Eye (tissue), 1 donor: ENCODE results near the gene CMTM7.

Source experiments
- DNase-seq: peaks from one replicate; pipeline ENCODE4 v3.0.0-alpha.2; 2015

CMTM7 gene

GRCh38 chr3:32414522-32415202, 23.0 kb downstream of the CMTM7 start:
- DNase-seq = no peak

DNA sequence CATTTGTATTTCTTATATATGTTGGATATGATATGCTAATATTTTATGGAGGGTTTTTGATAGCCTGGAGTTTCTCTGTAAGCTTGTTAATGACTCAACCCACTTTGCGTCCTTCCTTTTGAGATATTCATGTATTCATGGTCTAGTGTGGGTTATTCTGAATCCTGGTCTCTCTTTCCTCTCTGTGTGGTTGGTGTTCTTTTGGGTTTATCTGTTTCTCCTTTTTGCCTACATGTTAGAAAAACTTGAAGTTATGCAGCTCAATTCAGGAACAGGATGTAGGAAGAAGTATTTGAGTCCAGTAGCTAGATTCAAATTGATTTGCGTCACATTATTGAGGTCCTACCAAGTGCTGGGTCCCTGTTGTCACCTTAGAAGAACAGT, 28.1 kb downstream of the CMTM7 start:
- no peak for DNase-seq

DNA sequence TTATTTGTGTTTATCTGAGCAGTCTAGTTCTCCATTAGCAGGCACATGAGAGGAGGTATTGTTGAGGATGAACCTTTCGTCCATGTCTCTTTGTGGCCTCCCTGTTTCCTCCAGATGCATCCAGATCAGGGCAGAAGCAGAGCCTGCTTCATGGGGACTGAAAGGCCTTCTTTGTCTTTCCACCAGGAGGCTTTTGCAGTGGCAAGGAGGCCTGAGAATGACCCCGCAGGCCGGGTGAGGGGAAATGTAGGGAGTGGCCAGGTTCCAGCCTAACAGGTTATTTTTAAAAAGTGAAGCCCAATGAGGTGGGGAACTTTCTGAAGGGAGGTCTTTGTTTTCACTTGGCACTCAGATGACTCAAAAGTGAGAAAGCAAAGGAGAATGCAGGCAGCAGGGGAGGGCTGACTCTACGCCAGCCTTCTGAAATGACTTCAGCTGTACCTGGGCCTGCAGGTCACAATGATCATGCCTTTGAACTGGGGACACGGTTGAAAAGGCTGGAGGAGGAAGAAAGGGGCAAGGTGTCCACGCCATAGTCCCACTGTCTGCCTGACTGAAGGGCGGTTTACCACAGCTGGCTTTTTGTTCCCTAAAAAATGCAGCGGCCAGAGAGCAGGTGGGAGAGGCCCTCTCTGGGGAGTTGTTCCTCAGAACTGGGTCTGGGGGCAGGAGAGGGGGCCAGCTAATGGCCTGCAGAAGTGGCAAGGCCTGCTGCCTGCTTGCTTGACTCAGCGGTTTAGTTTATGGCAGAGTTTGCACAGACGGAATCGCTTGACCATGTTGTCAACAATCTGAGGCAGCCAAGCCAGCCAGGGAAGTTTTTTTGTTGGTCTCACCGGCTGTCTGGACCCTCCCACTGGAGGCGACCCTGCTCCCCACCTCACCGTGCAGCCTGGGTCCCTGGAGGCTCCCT, 28.7 kb downstream of the CMTM7 start:
- peak; percentile 63 for DNase-seq

GRCh38 chr3:32421185-32421584, 29.5 kb downstream of the CMTM7 start:
- DNase-seq = no peak

DNA sequence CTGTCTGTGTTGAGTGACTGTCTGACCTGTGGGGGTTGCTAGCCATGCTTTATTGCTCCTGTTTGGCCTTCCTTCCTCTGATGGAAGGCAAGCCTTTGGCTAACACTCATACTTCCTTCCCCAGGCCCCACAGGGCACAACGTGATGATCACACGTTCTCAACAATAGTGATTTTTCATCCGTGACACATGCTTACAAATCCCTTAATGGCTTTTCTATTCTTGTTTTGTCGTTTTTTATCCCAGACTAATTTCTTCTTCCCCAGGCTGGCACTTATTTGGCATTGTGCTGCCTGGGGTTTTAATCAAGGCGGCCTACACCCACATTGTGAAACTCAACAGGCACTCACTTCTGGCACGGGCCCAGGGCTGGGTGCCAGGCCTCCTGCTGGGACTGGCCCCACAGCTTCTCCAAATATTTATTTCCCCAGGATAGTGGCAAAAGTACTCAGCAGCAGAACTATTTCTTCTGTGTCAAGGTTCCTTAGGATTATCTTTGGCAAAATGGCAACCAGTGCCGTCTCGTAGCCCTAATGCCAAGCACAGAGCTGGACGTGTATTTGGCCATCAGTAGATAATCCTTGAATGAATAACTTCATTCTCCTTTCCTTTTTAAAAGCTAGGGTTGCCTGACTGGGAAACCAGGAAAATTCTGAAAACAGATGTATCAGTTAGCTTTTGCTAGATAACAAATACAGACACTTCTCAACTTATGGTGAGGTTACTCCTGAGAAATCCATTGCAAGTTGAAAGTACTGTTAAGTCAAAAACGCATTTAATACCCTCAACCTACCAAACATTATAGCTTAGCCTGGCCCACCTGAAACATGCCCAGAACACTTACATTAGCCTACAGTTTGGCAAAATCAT, 30.6 kb downstream of the CMTM7 start:
- no peak for DNase-seq

- DNase-seq = no peak
These were observed 31.3 kb downstream of the CMTM7 start for GRCh38 chr3:32422943-32423342.

DNA sequence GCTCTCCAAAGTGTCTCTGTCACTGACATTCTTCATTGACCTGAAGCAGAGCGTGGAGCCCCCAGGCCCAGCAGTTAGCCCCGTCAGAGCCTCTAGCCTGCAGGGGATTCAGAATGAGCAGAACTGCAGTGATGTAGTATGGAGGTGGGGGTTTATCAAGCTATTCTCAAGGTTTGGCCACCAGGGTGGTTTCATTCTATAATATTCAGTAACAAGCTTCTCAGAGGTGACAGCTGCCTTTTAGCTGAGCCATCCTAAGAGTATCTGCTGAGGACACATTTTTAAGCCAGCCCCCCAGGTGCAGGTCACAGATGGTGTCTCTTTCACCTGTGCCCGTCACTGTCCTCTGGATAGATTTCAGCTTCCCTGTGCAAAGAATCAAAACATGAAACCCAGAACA, 31.9 kb downstream of the CMTM7 start:
- DNase-seq = no peak

GRCh38 chr3:32423956-32424557, 32.4 kb downstream of the CMTM7 start:
- no peak for DNase-seq

DNA sequence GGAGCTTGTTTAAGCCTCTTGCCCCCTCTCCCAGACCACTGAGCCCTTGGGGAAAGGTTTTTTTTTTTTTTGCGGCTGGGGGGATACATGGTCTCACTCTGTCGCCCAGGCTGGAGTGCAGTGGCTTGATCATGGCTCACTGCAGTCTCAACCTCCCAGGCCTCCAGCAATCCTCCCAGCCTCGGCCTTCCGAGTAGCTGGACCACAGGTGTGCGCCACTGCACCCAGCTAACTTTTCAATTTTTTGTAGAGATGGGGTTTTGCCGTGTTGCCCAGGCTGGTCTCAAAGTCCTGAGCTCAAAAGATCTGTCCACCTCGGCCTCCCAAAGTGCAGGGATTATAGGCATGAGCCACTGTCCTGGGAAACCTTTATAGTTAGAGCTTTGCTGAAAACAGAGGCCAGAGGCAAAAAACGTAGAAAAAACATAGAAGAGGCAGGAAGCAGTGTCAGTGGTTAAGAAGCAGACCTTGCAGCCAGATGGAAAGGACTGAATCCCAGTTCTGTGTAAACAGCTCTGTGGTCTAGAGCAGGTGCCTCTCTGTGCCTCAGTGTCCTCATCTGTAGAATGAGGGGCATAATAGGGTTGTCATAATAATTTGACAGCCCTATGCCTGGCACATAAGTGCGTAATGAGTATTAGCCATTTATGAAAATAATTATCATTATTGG, 33.1 kb downstream of the CMTM7 start:
- no peak for DNase-seq

DNA sequence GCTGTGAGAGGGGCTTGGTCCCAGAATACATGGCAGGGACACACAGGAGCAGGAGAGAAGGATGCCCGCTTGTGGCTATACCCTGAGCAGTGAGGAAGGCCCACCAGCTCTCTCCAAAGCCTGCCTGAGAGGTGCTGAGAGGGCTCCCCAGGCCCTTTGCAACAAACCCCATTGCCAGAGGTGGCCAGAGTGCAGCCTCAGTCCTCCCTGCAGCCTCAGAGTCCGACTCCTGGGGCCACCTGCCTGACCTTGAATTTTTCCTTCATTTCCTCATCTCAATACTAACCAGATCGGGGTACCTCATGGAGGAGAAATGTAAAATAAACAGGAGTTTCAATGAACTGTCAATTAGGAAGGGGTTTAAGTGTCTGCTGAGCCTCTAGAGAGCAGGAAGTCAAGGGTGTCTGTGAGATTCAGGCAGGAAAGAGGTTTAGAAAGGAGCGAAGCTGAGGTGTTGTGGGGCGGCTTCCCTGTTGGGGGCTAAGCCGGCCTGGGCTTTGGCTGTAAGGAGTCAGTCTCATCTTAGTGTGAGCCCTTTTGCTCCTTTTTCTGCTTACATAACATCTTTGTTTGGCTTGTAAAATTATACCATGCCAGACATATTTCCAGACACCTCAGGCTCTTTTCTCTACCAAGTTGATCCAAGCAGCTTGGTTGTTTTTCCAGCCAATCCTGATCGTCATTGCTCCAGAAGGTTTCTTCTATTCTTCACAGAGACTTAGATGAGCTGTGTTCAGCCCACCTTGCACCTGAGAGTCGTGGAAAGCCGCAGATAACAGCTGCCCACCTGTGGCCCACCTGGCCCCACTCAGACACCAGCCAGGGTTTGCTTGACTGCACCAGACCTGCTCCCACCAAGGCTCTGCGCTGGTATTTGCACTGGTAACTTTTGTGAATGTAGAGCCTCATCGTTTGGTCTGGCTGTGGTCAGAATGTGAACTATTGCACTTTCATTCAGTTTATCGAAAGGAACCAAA, 36.7 kb downstream of the CMTM7 start:
- DNase-seq = no peak

DNA sequence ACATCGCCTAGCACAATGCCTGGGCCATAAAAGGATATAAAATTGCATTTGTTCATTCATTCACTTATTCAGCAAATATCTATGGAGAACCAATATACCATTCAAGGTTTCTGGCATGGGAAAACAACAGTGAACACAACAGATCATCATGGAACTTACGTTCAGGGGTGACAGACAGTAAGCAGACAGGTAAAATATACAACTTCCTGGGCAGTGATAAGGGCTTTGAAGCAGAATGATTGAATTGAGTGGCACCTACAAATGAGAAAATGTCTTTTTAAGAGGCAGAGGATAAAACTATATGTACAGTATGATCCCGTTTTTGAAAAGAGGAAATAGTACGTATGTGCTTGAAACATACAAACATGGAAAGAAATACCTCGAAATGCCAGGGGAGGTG, 39.2 kb downstream of the CMTM7 start:
- no peak for DNase-seq

- DNase-seq = no peak
These were observed 39.8 kb downstream of the CMTM7 start for GRCh38 chr3:32431481-32431880.

DNA sequence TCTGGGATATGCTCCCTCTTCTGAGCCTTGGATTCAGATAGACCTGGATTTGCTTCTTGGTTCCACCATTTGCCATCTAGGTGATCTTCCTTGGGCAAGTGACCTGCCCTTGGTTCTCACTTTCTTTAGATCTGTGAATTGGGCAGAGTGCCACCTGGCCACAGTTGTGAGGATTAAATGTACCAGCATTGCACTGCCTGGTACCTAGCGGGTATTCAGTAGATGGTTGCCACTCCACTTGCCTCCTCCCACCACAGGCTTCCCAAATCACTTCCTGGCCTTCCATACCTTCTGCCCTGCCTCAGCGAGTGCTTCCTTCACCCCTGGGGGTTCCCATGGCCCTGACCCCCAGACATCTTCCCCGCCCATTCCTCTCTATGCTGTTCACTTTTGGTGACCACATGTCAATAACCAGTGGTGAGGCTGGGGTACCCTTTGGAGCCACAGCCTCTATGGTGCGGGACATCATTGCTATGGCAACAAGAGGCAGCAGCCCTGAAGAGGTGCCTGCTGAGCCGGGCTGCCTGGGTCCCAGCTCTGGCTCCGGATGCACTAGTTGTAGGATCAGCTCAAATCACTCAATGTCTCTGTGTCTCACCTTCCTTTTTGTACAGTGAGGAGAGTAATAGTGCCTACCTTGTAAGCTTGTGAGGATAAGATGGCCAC, 40.5 kb downstream of the CMTM7 start:
- no peak for DNase-seq

DNA sequence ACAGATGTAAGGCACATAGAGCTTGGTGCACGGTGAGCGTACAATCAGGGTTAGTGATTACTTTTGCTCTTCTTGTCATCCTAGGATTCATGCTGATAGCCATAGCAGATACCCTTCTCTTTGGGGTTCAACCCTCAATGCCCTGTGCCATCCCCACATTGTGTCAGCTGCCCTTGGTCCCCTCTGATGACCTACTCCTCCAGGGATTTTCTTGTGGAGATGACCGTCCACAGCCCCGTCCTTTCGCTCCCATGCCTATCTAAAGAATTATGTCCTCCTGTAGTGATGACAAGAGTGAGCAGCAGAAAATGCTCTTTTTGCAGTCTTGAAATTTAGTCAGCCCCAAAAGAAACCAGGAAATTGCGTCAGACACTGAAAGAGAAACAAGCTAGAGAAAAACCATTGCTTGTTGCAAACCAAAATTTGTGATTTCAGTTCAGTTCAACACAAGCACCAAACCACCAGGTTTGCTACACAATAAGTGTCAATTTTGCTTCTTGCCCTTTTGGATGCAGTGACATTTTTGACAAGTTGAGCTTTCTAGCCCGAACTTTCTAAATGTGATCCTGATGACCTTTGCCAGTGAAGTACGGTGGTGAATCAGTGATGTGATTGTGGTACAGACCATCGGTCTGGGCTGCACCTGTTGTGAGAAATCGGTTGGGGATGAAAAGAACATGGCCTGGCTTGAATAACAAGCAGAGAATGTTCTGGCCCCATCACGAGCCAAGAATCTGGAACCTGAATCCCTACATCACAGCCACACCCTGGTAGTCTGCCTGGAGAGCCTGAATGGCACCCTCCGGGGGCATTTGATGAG, 41.3 kb downstream of the CMTM7 start:
- no peak for DNase-seq

DNA sequence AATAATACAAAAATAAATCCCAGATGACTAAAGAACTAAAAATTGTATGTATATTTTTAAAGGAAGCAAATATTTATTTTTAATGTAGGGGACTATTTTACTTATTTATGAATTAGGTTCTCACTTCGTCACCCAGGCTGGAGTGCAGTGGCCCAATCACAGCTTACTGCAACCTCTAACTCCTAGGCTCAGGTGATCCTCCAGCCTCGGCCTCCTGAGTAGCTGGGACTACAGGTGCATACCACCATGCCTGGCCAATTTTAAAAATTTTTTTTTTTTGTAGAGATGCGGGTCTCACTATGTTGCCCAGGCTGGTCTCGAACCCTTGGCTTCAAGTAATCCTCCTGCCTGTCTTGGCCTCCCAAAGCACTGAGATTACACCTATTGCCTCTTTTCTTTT, 42.6 kb downstream of the CMTM7 start:
- DNase-seq = no peak

GRCh38 chr3:32435911-32436815, 44.5 kb downstream of the CMTM7 start:
- no peak for DNase-seq

DNA sequence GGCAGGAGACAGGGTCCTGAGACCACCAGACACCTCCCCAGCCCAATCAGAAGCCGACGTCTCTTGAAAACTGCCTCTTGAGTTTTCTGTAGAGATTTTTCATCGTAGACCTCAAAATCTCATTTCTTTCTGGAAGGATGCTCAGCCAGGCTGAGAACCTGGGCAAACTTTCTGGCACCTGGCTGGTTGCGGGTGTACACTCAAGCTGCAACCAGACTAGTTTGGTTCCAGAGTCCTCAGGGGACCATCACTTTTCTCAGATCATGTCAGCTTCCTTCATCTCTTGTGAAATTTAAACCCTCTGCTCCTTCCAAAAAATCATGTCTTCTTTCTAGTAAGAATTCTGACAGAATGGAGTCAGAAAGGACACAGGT, 45.1 kb downstream of the CMTM7 start:
- DNase-seq = no peak

DNA sequence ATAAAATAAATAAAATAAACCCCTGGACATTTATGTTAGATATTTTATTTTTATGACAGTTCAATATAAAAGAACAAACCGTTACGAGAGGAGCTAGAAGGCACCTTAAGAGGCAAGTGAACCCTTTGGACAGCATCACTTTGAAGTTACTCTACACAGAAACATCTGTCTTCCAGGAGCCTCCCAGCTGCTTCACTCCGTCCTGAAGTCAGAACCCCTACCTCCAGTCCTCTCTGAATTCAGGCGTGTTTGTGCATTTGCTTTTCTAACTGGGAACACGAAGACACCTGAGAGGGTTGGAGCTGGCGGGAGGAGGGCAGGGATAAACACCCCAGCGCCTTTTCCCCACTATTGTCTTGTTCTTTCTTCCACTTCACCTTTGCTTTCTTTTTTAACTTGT, 46.2 kb downstream of the CMTM7 start:
- no peak for DNase-seq
